Endothelial cell of umbilical vein (primary cell): ENCODE measurements around the gene PLAGL2. TPM values are rescaled to one million over a fixed set of nuclear protein-coding genes. Genes with fewer than 3 reads are reported as not detected.

Experiments used
- BruUV-seq: library from RNA; stranded (reverse); fragments of 400-500 nt; replicated peaks from 2 replicates; lab custom pipeline; 2021; lab: Mats Ljungman, UMichigan
- CTCF ChIA-PET: fragments of 300-600, 350-600 bp; sonication (Branson Sonifier 250); formaldehyde crosslinking; loops from one replicate; lab custom pipeline; 2021; ENCODE audit warnings: antibody characterized with exemption, inconsistent platforms; lab: Charles Lee
- POLR2A ChIA-PET: fragments of 300-600, 350-600 bp; sonication (Branson Sonifier 250); formaldehyde crosslinking; loops from one replicate; lab custom pipeline; 2021; ENCODE audit warnings: antibody characterized with exemption, inconsistent platforms; lab: Charles Lee
- DNase-seq: peaks from one replicate; pipeline ENCODE4 v3.0.0-alpha.2; 2011; ENCODE audit warnings: low read depth, low spot score
- FAIRE-seq: peaks from 2 replicates; lab custom pipeline; 2011; peaks lifted over from hg19 to GRCh38; lab: Jason Lieb, UNC
- H2AFZ ChIP-seq: 2 replicates; pipeline ENCODE4 v1.6.0; 2012; ENCODE audit warnings: low read depth, low read length, control low read depth, inconsistent platforms
- H3K27ac ChIP-seq: 2 replicates; pipeline ENCODE4 v1.5.1; 2011; ENCODE audit warnings: low read depth, mild to moderate bottlenecking, control low read depth, low read length, moderate library complexity; ENCODE audit not compliant: insufficient read depth
- H3K27me3 ChIP-seq, 2 experiments: 2 replicates each; pipeline versions ENCODE4 v1.6.0 to v1.6.1; 2011; ENCODE audit warnings: low read length in 2 of 2, mixed read lengths in 1 of 2; ENCODE audit not compliant: control insufficient read depth in 2 of 2, insufficient read depth in 2 of 2
- H3K36me3 ChIP-seq, 2 experiments: 2 replicates in 1 of 2; 3 replicates in 1 of 2; pipeline ENCODE4 v1.5.1; 2011; ENCODE audit warnings: low read length in 2 of 2, mild to moderate bottlenecking in 1 of 2, moderate library complexity in 1 of 2; ENCODE audit not compliant: control insufficient read depth in 2 of 2, insufficient read depth in 2 of 2; ENCODE audit errors: extremely low read depth in 1 of 2
- H3K4me1 ChIP-seq: 3 replicates; pipeline ENCODE4 v1.5.1; 2011; ENCODE audit warnings: mild to moderate bottlenecking, low read length; ENCODE audit not compliant: control insufficient read depth, insufficient read depth; ENCODE audit errors: extremely low read depth
- H3K4me2 ChIP-seq: 2 replicates; pipeline ENCODE4 v1.6.1; 2011; ENCODE audit warnings: low read length, control low read depth, mixed read lengths; ENCODE audit not compliant: insufficient read depth
- H3K4me3 ChIP-seq, 3 experiments: fragments of 200-600 bp in 1 of 3; sonication (generic), shearing (Covaris generic) in 1 of 3; replicated peaks in 1 of 3; 2 replicates each; pipeline ENCODE4 v1.5.1; 2011 to 2016; ENCODE audit warnings: control low read depth in 3 of 3, low read length in 3 of 3, mild to moderate bottlenecking in 2 of 3, inconsistent platforms in 1 of 3, low read depth in 1 of 3, moderate library complexity in 1 of 3; ENCODE audit not compliant: insufficient read depth in 1 of 3
- H3K79me2 ChIP-seq: 2 replicates; pipeline ENCODE4 v1.6.0; 2012; ENCODE audit warnings: low read length, inconsistent platforms; ENCODE audit not compliant: control insufficient read depth, insufficient read depth
- H3K9ac ChIP-seq: replicated peaks from 2 replicates; pipeline ENCODE3; 2011; ENCODE audit warnings: low read length, control low read depth; ENCODE audit not compliant: insufficient read depth; ENCODE audit errors: extremely low read depth
- H3K9me1 ChIP-seq: replicated peaks from 3 replicates; pipeline ENCODE4 v1.6.0; 2011; ENCODE audit warnings: mild to moderate bottlenecking, low read length; ENCODE audit not compliant: control insufficient read depth, insufficient read depth; ENCODE audit errors: extremely low read depth
- H3K9me3 ChIP-seq: replicated peaks from 2 replicates; pipeline ENCODE4 v1.5.1; 2012; ENCODE audit warnings: low read length, inconsistent platforms; ENCODE audit not compliant: control insufficient read depth, insufficient read depth
- H4K20me1 ChIP-seq: replicated peaks from 2 replicates; pipeline ENCODE3; 2011; ENCODE audit warnings: mild to moderate bottlenecking, low read length; ENCODE audit not compliant: control insufficient read depth, insufficient read depth; ENCODE audit errors: extremely low read depth
- CTCF ChIP-seq, 2 donors: IDR thresholded peaks; 1 replicate in 1 of 2; 2 replicates in 1 of 2; pipeline ENCODE4 v1.5.1; 2011; ENCODE audit warnings: low read length in 2 of 2, mild to moderate bottlenecking in 2 of 2, moderate library complexity in 2 of 2, control low read depth in 1 of 2, inconsistent platforms in 1 of 2, low read depth in 1 of 2; ENCODE audit not compliant: insufficient read depth in 1 of 2; ENCODE audit errors: extremely low read depth in 1 of 2
- EZH2 ChIP-seq: IDR thresholded peaks from 2 replicates; pipeline ENCODE4 v1.6.1; 2012; ENCODE audit warnings: borderline replicate concordance, low read depth, mild to moderate bottlenecking, moderate library complexity, low read length, inconsistent platforms; ENCODE audit not compliant: severe bottlenecking
- FOS ChIP-seq: IDR thresholded peaks from 2 replicates; pipeline ENCODE4 v1.6.1; 2011; ENCODE audit warnings: mild to moderate bottlenecking, low read length, moderate library complexity, borderline replicate concordance; ENCODE audit not compliant: insufficient read depth
- JUN ChIP-seq: IDR thresholded peaks from 2 replicates; pipeline ENCODE4 v1.6.1; 2011; ENCODE audit warnings: borderline replicate concordance, low read depth; ENCODE audit not compliant: insufficient read length, insufficient read depth
- MAX ChIP-seq: IDR thresholded peaks from 2 replicates; pipeline ENCODE4 v1.6.1; 2011; ENCODE audit not compliant: insufficient read depth, insufficient read length
- MYC ChIP-seq: IDR thresholded peaks from one replicate; pipeline ENCODE4 v1.6.1; 2011; ENCODE audit warnings: mild to moderate bottlenecking, low read depth, low read length
- POLR2A ChIP-seq: IDR thresholded peaks from 2 replicates; pipeline ENCODE4 v1.6.1; 2012; ENCODE audit warnings: low read depth, mild to moderate bottlenecking, control low read depth, low read length
- POLR2AphosphoS5 ChIP-seq: IDR thresholded peaks from 2 replicates; pipeline ENCODE4 v1.6.1; 2012; ENCODE audit warnings: low read depth, mild to moderate bottlenecking, control low read depth, low read length, moderate library complexity; ENCODE audit not compliant: insufficient read depth
- dilution Hi-C: fragments of 300-500 bp; cut with MboI; formaldehyde crosslinking; loops from one replicate; pipeline ENCODE4 v1.15.0; 2019; ENCODE audit warnings: low sequenced_read_pairs; ENCODE audit not compliant: extremely low pct_ligation_motif_present
- intact Hi-C: fragments of 100-400 bp; cut with micrococcal nuclease; formaldehyde crosslinking; loops from one replicate; pipeline ENCODE4 v1.10.0; 2022
- polyA plus RNA-seq, 4 experiments: library from polyadenylated mRNA; depleted of rRNA in 3 of 4; stranded (reverse) in 3 of 4; unstranded in 1 of 4; fragments of >200 nt; gene quantifications; 2 replicates each; pipeline versions ENCODE4 v1.2.1 to v1.2.3, GENCODE V29; 2011 to 2012; ENCODE audit warnings: missing spikeins in 1 of 4
- total RNA-seq: library from RNA; stranded (reverse); gene quantifications from 2 replicates; pipeline ENCODE4 v1.2.3, GENCODE V29; 2021

The PLAGL2 gene
- total and polyA plus RNA-seq, 2 donors (not counting 3 experiments of a cell fraction or from before 2014, with no cell fraction given): 8.2 to 15.2 TPM

DNA sequence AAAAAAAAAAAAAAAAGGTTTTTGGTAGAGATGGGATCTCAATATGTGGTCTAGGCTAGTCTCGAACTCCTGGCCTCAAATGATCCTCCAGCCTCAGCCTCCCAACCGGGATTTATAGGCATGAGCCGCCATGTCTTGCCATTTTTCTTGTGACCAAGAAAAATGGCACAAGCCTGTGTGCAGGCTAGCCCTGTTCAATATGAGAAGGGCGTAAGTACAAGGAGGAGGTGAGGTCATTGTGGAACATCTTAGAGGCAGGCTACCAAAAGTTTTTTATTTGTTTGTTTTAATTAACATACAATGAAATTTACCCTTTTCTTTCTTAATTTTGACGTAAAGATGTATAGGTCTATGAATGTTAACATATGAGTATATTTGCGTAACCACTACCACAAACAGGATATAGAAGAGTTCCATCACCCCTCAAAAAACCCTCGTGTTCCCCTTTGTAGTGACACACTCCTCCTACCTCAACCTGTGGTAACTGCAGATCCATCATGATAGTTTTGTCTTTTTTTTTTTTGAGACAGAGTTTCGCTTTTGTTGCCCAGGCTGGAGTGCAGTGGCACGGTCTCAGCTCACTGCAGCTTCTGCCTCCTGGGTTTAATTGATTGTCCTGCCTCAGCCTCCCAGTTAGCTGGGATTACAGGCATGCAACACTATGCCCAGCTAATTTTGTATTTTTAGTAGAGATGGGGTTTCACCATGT is 41.6 kb upstream of the PLAGL2 start:
- no peak overlapping the region for H3K9ac ChIP-seq
- intact Hi-C loops (no loop called here), dilution Hi-C loops (no loop called here)
- H3K27me3 ChIP-seq: no peaks in the 10 kb centered on the region
- no peaks in the 10 kb centered on the region for H3K4me1 ChIP-seq
- POLR2A ChIA-PET: no interaction called here
- no peaks in the 10 kb centered on the region for H3K36me3 ChIP-seq
- H3K4me2 ChIP-seq: no peak overlapping the region
- no peak overlapping the region for H2AFZ ChIP-seq
- no peaks in the 10 kb centered on the region for H3K79me2 ChIP-seq
- H3K9me3 ChIP-seq: no peaks in the 10 kb centered on the region
- H4K20me1 ChIP-seq: no peaks in the 10 kb centered on the region
- TF ChIP-seq POLR2AphosphoS5: no peak
- TF ChIP-seq JUN: no peak
- TF ChIP-seq MAX: no peak
- TF ChIP-seq FOS: no peak
- TF ChIP-seq EZH2: no peak
- no peak for TF ChIP-seq CTCF (IDR thresholded peaks at IDR 0.05; ENCODE audit: extremely low read depth in 1 of 2, insufficient read depth in 1 of 2, low read depth in 1 of 2, low read length in 2 of 2)
- TF ChIP-seq MYC: no peak
- no peak for TF ChIP-seq POLR2A
- DNase-seq (no peak), FAIRE-seq (no peak)
- no peak overlapping the region for H3K27ac ChIP-seq
- no TSS peak for BruUV-seq
- no peak overlapping the region for H3K4me3 ChIP-seq
- CTCF ChIA-PET: no interaction called here
- no peaks in the 10 kb centered on the region for H3K9me1 ChIP-seq
